Endometrial microvascular endothelial cells (primary cell): ENCODE results near the gene KNSTRN. TPM values are rescaled to one million over a fixed set of nuclear protein-coding genes. Genes with fewer than 3 reads are reported as not detected.

Experiments used
- in situ Hi-C: cut with HindIII; loops from 2 replicates; pipeline ENCODE4 v1.10.0; 2017; ENCODE audit warnings: low sequenced_read_pairs, low pct_unique_long_range_greater_than_20kb; ENCODE audit errors: inconsistent ontology term
- total RNA-seq: library from RNA; depleted of rRNA; stranded (reverse); fragments of >200 nt; gene quantifications from one replicate; pipeline ENCODE4 v1.2.3, GENCODE V29; 2015; ENCODE audit errors: inconsistent ontology term

The KNSTRN gene
- total RNA-seq, 1 donor from 2014 or later = 50.6 TPM

DNA sequence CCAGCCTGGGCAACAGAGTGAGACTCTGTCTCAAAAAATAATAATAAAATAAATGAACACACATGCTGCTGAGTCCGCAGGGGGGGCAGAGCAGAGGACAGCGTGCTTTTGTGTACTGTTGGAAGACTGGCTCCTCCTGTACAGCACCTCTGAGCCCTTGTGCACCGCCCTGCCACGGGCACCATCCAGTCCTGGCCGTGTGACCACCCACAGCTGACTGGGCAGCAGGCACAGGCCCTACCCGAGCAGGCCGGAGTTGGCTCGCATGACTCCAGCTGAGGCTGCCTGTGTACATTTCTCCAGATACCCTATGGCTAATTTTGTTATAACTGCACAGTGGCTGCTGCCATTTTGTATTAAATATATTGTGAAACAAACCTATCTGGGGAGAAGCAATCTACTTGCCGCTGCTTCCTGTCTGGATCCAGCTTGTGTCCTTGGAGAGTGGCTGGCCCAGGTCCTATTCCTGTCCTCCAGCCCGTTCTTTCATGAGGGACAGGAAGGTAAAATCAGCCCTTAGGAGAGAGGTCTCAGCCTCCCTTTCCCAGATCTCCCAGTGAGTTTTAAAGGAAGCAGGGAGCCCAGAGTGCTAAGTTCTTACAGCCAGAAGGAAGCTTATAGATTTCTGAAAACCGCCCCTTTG, 37.7 kb downstream of the KNSTRN start:
- in situ Hi-C loops = no loop called here

DNA sequence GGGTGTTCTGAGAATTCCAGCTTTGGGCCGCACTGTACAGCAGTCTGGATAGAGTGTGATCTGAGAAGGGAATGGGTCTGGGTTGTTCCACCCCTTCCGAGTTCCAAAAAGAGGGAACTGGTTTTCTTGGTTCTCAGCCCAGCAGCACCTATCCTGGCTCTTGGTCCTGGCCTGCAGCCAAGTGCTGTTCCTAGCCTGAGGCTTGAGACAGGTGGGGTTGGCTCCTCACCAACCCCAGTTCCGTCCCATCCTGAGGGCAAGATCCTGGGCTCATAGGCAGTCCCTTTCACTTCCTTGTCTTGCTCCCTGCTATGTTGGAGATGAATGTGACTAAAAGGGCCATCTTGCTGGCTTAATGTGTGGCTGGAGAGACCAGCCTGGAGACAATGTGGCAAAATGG, 38.3 kb downstream of the KNSTRN start:
- in situ Hi-C loops = no loop called here

DNA sequence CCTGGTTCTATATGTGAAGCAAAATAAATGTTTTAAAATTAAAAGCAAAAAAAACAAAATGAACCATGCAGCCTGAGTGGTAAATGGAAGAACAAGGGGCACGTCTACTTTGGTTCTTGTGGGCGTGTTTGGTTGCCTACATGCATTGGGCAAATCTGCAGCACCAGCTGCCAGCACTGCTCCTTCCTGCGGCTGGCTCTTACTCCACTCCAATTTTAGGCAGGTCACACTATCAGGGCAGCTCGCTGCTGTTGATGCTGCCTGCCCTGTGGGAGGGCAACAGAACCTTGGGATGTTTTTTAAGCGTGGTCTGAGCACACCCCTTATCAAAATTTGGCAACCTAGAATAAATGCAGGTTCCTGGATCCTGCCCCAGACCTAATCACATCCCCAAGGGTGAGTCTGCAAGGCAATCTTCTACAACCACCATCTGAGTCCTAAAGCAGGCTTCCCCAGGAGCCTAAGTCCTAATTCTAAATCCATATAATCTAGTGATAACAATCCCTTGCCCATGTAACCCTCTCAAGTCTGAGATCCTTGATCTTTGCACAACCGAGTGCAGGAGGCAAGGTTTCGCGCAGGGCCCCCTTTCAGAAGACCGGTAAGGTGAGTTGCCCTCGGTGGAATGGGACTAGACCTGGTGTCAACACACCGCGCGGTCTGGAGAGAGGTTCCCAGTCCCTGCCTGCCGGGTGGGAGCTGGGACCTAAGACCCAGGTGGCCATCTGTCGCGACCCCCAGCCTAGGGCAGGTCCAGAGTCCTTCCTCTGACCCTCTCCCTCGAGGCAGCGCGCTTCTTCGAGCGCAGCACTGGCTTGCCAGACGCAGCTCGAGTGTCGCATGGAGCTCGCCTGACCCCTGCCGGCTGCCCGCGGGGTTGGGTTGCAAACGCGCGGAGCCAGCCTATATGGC, 39.0 kb downstream of the KNSTRN start:
- in situ Hi-C loops = no loop called here

DNA sequence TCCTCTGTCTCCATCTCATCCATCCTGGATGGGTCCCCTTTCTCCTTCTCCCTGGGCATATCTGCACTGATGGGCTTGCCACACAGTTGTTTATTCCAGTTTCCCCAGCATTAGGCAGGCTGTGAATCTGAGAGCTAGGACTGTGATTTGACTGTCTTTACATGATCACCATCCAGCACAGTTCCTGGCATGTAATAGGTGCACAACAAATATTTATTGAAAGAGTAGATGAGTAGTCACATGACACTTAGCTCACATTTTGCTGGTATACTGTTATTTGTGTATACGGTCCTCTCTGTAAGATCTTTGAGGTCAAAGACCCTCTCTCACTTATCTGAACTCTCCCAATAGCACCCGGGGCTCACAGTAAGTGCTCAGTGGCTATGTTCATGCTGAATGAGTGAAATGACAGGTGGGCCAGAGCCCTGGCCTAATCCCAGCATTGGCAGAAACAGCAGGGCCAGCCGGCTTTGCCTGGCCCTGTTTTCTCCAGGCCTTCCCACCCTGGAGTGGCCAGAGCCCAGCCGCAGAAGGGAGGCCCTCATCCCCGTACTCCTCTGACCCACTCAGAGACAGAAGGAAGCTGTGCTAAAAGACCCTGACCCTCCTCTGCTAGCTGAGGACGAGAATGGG, 42.1 kb downstream of the KNSTRN start:
- in situ Hi-C loops = no loop called here

DNA sequence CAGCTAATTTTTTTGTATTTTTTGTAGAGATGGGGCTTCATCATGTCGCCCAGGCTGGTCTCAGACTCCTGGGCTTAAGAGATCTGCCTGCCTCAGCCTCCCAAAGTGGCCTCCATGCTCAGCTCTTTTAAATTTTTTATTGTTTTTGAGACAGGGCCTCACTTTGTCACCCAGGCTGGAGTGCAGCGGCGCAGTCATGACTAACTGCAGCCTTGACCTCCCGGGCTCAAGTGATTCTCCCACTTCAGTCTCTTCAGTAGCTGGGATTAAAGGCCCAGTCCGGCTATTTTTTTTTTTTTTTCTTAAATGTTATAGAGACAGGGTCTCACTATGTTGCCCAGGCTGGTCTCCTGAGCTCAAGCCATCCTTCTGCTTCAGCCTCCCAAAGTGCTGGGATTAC, 43.2 kb downstream of the KNSTRN start:
- in situ Hi-C loops = no loop called here

DNA sequence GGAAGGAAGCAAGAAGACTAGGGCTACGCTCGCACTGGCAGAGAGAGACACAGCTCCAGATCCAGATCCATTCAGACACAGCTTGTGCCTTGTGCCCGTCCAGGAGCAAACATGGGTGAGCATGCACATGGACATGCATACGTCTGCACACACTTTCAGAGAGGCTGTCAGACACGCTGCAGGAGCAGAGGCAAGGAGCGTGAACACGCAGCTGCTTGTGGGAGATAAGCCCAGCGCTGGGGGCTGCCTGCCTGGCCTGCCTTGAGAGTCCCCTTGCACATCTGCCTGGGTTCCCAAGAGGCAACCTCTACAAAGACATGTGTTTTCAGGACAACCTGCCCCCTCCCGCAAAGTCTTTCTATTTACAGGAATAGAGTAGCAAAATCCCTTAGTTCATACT, 44.7 kb downstream of the KNSTRN start:
- in situ Hi-C loops = no loop called here

DNA sequence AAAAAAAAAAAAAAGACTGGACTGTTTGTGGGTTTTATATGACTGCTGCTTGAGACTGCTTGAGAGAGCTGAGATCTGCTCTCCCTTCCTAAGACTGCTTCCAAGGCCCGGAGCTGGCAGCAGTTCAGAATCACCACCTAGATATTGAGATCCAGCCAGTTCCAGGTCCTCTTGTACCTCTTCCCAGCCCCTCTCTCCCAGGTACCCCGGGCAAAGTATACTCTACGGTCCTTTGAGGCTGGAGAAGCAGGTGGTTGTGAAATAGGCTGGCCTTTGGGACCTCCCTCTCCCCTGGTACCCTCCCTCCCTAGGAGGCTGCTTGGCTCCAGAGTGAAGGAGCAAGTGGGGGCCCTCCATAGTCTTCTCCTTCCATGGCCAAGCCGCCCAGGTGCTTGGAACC, 45.7 kb downstream of the KNSTRN start:
- in situ Hi-C loops = no loop called here

DNA sequence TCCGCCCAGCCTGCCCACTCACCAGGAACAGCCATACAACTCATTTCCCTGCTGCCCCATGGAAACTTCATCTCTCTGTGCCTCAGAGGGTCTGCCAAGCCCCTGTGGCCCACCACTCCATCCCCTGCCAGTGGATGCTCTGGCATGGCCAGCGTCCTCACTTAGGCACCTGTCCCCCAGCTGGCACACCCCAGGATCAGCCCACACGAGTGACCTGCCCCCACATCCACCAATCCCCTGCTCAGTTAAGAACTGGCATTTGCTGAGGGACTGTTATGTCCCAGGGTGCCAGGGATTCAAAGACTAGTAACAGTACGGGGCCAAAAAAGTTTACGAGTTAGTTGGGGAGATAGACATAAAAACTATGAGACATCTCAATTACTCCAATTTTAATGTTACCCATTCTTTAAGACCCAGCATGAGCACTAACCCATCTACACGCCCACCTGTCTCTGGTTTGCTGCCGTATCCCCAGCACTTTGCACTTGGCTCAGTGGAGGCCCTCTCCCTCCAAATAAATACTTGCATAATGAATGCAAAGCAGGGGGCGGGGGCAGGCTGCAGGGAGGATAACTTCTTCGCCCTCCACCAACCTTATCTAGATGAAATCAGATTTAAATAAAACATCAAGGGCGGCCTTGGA, 46.7 kb downstream of the KNSTRN start:
- in situ Hi-C loops = no loop called here

DNA sequence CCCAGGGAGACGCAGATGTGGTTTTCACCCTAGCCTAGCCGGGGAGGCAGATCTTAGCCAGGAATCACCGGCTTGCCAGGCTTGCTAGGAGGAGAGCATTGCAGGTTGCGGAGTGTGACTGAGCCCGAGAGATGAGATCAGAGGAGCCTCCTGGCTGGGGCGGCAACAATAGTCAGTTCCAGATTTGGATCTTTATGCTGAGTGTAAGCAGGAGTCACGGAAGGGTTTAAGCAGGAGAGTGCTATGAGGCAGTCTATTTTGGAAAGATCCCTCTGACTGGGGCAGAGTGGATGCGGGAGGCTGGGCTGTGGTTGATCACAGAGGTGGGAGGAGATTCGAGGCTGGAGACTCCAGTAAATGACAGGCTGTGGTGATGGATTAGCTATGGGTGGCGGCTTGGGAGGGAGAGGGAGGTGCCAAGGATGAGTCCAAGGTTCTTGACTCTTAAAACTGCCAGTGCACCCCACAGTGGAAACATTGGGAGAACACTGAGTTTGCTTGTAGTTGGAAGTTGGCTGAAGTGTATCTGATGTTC, 47.8 kb downstream of the KNSTRN start:
- in situ Hi-C loops = no loop called here

DNA sequence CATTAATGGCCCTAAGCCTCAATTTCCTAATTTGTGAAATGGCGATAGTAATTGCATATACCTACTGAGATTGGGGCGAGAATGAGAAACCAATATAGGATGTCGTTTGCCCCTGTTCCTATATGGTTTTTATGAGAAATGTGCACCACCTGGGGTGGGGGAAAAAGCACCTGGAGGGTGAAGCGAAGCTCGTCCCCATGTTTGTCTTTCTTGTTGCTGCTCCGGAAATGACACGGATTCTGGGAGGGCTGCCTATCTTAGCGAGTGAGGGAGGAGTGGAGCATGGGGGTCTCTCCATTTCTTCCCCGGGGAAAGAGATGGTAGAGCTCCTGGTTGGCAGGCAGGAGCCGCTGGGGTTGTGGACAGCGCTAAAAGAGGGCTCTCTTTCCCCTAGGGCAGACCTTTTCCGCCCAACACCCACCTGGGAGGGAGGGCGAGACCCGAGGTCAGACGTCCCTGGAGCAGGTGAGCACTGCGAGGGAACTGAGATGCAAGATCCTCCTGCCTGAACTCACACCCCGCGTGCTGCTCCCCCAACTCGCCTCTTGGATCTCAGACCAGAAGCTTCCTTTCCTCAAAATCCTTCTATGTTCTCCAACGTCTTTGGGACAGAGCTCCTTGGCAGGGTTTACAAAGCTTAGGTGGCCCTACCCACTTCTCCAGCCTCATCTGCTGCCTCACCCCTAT, 52.6 kb downstream of the KNSTRN start:
- in situ Hi-C loops = no loop called here

DNA sequence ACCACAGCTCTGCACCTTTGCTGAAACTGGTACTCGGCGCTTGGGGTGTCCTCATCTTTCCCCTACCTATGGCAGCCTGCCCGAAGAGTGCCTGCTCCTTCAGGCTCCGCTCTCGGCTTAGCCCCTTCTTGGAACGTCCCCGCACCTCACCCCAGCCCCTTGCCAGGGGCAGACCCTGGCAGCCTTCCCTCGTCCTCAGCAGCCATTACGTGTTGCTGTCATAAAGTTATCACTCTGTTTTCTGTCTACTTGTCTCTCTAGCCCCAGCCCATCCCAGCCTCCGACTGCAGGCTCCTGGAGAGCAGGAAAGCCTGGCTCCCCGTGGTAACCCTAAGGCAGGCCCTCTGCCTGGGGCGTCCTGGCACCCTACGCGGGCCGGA, 53.2 kb downstream of the KNSTRN start:
- in situ Hi-C loops = no loop called here

DNA sequence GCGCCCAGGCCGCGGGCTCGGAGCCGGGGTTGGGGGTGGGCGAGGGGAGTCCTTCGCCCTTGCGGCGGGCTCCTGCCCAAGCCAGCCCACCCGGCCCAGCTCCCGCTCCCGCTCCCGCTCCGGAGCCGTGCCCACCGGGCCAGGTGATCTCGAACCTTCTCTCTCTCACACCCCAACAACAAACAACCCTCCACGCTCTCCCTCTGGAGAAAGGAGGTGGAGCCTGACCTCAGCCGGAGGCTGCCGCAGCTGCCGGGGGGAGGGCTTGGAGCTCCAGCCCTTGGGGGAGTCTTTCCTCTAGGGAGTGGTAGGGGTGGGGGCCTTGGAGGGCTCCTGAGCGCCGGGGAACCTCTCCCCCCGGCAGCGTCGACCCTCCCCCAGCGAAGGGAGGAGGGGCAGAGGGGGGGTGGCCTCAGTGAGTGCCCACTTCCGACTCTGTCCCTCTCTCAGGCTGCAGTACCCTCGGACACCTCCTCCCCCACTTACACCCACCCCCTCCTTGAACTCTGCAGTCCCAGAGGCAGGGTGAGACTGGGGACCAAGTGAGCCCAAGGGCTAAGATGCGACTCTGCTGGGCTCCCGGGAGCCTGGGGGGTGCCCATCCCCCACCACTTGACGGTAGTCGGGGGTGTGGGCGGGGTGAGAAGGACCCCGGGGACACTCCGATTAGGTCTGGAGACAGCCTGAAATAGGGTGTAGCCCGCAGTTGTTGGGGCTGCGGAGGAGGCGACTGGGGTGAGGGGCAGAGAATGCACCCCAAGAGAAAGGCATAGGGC, 53.8 kb downstream of the KNSTRN start:
- in situ Hi-C loops = no loop called here

DNA sequence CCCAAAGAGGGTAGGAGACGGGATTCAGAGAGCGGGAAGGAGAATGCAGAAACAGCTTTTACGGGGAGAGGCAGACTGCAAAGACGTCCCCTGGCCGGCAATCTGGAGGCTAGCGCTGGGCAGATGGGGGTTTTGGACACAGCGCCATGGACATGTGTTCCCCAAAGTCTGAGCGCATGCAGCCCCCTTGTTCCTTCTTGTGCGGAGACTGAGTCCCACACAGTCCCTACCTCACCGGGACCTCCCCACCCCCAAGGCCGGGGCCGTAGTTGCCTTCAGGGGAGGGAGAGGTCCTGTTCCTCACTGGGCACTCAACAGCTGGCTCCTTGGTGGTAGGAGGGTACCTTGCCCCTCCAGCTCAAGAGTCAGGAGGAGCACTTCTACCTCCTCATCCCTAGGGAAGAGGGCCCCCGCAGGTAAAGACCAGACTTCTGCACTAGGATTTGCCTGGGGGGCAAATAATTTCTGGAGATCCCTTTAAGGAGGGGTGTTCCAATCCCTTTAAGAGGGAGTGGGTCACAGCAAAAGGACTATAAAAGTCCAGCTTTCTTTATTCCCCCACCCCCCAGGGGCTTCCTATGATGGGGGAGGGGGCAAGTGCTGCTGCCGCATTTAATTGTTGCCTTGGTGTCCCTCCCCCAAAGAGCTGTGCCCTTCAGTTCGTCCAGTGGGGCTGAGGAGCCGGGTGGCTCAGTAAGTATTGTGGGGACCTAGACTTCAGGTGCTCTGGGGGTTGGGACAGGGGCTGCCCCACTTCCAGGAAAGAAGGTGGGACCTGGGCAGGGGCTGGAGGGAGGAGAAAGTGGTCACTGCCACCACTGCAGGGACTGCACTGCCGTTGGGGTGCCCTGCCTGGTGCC, 54.6 kb downstream of the KNSTRN start:
- in situ Hi-C loops = no loop called here

DNA sequence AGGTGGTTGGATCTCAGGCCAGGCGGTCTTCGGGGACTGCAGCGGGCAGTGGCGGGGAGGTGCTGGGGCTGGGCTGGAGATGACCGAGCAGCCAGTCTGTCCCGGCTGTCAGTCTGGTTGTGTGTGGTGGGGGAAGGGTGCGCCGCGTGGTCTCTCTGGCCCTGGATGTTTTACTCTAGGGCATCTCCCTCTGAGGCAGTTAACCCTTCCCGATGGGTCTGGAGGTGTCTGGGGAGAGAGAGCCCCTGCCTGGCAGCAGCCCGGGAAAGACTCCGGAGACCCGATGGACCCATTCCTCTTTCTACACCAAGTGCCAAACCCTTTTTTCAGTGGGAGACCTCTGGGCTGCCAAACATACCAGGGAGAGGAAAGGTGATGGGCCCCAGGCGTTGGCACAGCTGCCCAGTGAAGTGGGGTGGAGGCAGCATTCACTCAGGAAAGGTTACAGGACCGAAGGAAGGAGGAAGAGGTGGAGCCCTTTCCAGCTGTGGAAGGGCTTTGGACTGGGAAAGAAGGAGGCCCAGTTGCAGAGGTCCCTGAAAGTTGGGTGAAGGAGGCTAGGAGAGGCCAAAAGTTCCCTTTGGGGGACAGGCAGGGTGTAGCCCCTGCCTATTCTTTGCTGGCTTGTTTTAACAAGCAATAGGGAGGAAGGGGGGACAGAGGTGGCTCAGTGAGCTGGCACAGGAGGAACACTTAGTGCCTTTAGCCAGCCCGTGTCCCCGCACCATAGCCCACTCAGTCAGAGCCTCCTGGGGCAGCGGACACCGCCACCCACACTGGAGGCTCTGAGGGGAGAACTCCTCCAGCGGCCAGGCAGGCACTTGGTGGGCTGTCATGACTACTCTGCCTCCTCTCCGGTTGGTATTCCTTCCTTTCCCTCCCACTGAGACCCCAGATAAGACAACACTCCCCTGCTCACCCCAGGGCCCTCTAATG, 55.5 kb downstream of the KNSTRN start:
- in situ Hi-C loops = no loop called here

DNA sequence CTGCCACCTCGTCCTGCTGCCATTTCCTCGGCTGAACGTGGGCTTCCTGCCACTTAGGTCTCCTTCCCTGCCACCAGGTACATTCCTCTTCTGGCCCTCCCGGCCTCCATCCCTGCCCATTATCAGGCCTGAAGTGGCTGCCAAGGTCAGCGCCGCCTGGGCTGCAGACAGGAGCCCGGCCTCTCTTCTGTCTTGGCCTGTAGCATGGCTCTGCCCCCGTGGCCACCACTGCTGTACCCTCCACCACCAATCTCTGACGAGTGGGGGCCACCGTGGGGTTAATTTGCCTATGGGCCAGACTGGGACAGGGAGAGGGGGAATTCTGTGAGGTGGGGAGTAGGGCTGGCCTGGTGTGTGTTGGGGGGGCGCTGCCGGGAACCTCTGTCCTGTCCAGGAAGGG, 56.2 kb downstream of the KNSTRN start:
- in situ Hi-C loops = no loop called here

DNA sequence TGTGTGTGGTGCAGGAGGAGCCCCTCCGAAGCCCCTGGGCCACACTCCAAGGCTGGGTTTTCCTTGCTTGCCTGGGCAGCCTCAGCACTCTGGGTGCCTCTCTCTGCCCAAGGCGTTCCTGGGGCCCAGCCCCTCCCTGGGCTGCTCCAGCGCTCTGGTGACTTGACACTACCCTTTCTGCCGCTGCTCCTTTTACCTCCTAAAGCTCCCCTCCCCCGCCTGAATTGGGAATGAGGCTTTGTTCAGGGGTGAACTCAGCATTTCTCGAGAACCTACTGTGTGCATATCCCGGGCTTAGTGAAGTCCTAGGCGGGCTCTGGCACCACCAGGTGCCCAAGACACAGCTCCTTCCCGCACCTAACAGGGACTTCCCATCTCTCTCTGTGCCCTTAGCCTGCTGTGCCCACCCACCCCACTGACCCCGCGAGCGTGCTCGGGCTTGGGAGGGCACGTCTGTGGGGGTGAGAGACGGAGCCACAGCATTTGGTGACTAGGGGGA, 57.0 kb downstream of the KNSTRN start:
- in situ Hi-C loops = no loop called here
